ENCODE results near the gene HP1BP3.

Gene HP1BP3

GRCh38 chr1:20770314-20771087, 16.6 kb downstream of the HP1BP3 start:
- no peak for DNase-seq (ENCODE audit: low read depth, low spot score)

GRCh38 chr1:20767271-20767670, 19.8 kb downstream of the HP1BP3 start:
- no peak for DNase-seq (ENCODE audit: low read depth, low spot score)

- no peak for DNase-seq (ENCODE audit: low read depth, low spot score)
Observed at GRCh38 chr1:20763417-20763816, 23.7 kb downstream of the HP1BP3 start.

GRCh38 chr1:20760322-20760721, 26.8 kb downstream of the HP1BP3 start:
- no peak for DNase-seq (ENCODE audit: low read depth, low spot score)

GRCh38 chr1:20753589-20753988, 33.5 kb downstream of the HP1BP3 start:
- no peak for DNase-seq (ENCODE audit: low read depth, low spot score)

- DNase-seq (ENCODE audit: low read depth, low spot score), result no peak
Observed at GRCh38 chr1:20751462-20751990, 35.6 kb downstream of the HP1BP3 start.

GRCh38 chr1:20742671-20743070, 44.4 kb downstream of the HP1BP3 start:
- DNase-seq (ENCODE audit: low read depth, low spot score), result no peak

- no peak for DNase-seq (ENCODE audit: low read depth, low spot score)
Observed at GRCh38 chr1:20740781-20741180, 46.3 kb downstream of the HP1BP3 start.

GRCh38 chr1:20739225-20739624, 47.9 kb downstream of the HP1BP3 start:
- DNase-seq (ENCODE audit: low read depth, low spot score), result no peak

GRCh38 chr1:20735581-20736111, 51.5 kb downstream of the HP1BP3 start:
- no peak for DNase-seq (ENCODE audit: low read depth, low spot score)

GRCh38 chr1:20733360-20733975, 53.6 kb downstream of the HP1BP3 start:
- DNase-seq (ENCODE audit: low read depth, low spot score), result no peak

- DNase-seq (ENCODE audit: low read depth, low spot score), result peak; percentile 65
Observed at GRCh38 chr1:20732588-20733359, 54.3 kb downstream of the HP1BP3 start, which contains the start of gene SH2D5. TSS of gene SH2D5 (minus strand) at chr1:20732703. CDS start at chr1:20728044, 4,659 bp downstream.

- peak; percentile 38 for DNase-seq (ENCODE audit: low read depth, low spot score)
Observed at GRCh38 chr1:20732071-20732587, 55.0 kb downstream of the HP1BP3 start.

GRCh38 chr1:20731057-20731991, 55.8 kb downstream of the HP1BP3 start:
- DNase-seq (ENCODE audit: low read depth, low spot score), result no peak

GRCh38 chr1:20730690-20731056, 56.4 kb downstream of the HP1BP3 start:
- DNase-seq (ENCODE audit: low read depth, low spot score), result no peak

- DNase-seq (ENCODE audit: low read depth, low spot score), result no peak
Observed at GRCh38 chr1:20729990-20730689, 57.0 kb downstream of the HP1BP3 start.

GRCh38 chr1:20729155-20729931, 57.8 kb downstream of the HP1BP3 start:
- DNase-seq (ENCODE audit: low read depth, low spot score), result no peak

- no peak for DNase-seq (ENCODE audit: low read depth, low spot score)
Observed at GRCh38 chr1:20728371-20729154, 58.5 kb downstream of the HP1BP3 start.

Data from activated CD4-positive, CD25-positive, alpha-beta regulatory T cell treated with anti-CD3 and anti-CD28 coated beads, Interleukin-2, amount 50 U/mL, for 16 hours (primary cell).